ENCODE measurements around the gene HOMER1. TPM values are rescaled to one million over a fixed set of nuclear protein-coding genes. Genes with fewer than 3 reads are reported as not detected.
"Not testable (repeated sequence)": the region's sequence is repeated elsewhere in the genome, so short reads cannot be mapped to it uniquely, and the experiment has no call there.

Gene HOMER1
- total RNA-seq, 1 experiment from 2014 or later: 9.5 TPM

GRCh38 chr5:79423296-79423695 is 90.6 kb downstream of the HOMER1 start:
- DNase-seq (ENCODE audit: low read depth): no peak

GRCh38 chr5:79420248-79420647 is 93.7 kb downstream of the HOMER1 start:
- DNase-seq (ENCODE audit: low read depth): no peak

- DNase-seq (ENCODE audit: low read depth): no peak
These were observed 95.7 kb downstream of the HOMER1 start for GRCh38 chr5:79418276-79418675.

GRCh38 chr5:79417495-79417894 is 96.4 kb downstream of the HOMER1 start:
- DNase-seq (ENCODE audit: low read depth): no peak

GRCh38 chr5:79416499-79416898 is 97.4 kb downstream of the HOMER1 start:
- no peak for DNase-seq (ENCODE audit: low read depth)

GRCh38 chr5:79413112-79413511 is 100.8 kb downstream of the HOMER1 start:
- DNase-seq (ENCODE audit: low read depth): no peak

- DNase-seq (ENCODE audit: low read depth): no peak
These were observed 105.9 kb downstream of the HOMER1 start for GRCh38 chr5:79408028-79408427.

- no peak for DNase-seq (ENCODE audit: low read depth)
These were observed 106.3 kb downstream of the HOMER1 start for GRCh38 chr5:79407591-79407990.

GRCh38 chr5:79401216-79401615 is 112.7 kb downstream of the HOMER1 start:
- no peak for DNase-seq (ENCODE audit: low read depth)

- no peak for DNase-seq (ENCODE audit: low read depth)
These were observed 114.9 kb downstream of the HOMER1 start for GRCh38 chr5:79399046-79399445.

- no peak for DNase-seq (ENCODE audit: low read depth)
These were observed 116.9 kb downstream of the HOMER1 start for GRCh38 chr5:79397080-79397479.

GRCh38 chr5:79396265-79396664 is 117.7 kb downstream of the HOMER1 start:
- DNase-seq (ENCODE audit: low read depth): peak; percentile 52

- no peak for DNase-seq (ENCODE audit: low read depth)
These were observed 118.6 kb downstream of the HOMER1 start for GRCh38 chr5:79395296-79395695.

GRCh38 chr5:79392776-79393175 is 121.2 kb downstream of the HOMER1 start:
- DNase-seq (ENCODE audit: low read depth): no peak

GRCh38 chr5:79386679-79387078 is 127.3 kb downstream of the HOMER1 start:
- no peak for DNase-seq (ENCODE audit: low read depth)

- not testable (repeated sequence) for DNase-seq (ENCODE audit: low read depth)
These were observed 128.8 kb downstream of the HOMER1 start for GRCh38 chr5:79385126-79385525.

GRCh38 chr5:79378510-79379186 is 135.3 kb downstream of the HOMER1 start:
- DNase-seq (ENCODE audit: low read depth): no peak

GRCh38 chr5:79357398-79357797 is 156.5 kb downstream of the HOMER1 start:
- no peak for DNase-seq (ENCODE audit: low read depth)

GRCh38 chr5:79349881-79350280 is 164.1 kb downstream of the HOMER1 start:
- no peak for DNase-seq (ENCODE audit: low read depth)

GRCh38 chr5:79349047-79349446 is 164.9 kb downstream of the HOMER1 start:
- no peak for DNase-seq (ENCODE audit: low read depth)

- peak; percentile 83 for DNase-seq (ENCODE audit: low read depth)
These were observed 167.5 kb downstream of the HOMER1 start for GRCh38 chr5:79346420-79346824.

- DNase-seq (ENCODE audit: low read depth): peak; percentile 12
These were observed 179.9 kb downstream of the HOMER1 start for GRCh38 chr5:79333852-79334557.

- DNase-seq (ENCODE audit: low read depth): peak; percentile 24
These were observed 183.9 kb downstream of the HOMER1 start for GRCh38 chr5:79330071-79330470.

All from HT1080 (cell line).